Ascending aorta (tissue), 2 donors: Measurements from ENCODE around the gene CD24. TPM values are rescaled to one million over a fixed set of nuclear protein-coding genes. Genes with fewer than 3 reads are reported as not detected.

ENCODE experiments used
- DNase-seq, 2 donors: peaks; one replicate each; pipeline ENCODE4 v3.0.0-alpha.2; 2019; ENCODE audit warnings: low spot score in 2 of 2
- H3K27ac ChIP-seq, 2 donors: fragments of 200-600 bp; sonication (generic); one replicate each; pipeline ENCODE4 v1.5.1; 2016 to 2017; ENCODE audit warnings: mild to moderate bottlenecking in 1 of 2
- H3K27me3 ChIP-seq: fragments of 200-600 bp; sonication (generic); one replicate; pipeline ENCODE4 v1.5.1; 2017
- H3K36me3 ChIP-seq, 2 donors: fragments of 200-600 bp; sonication (generic); one replicate each; pipeline ENCODE4 v1.5.1; 2016
- H3K4me1 ChIP-seq, 2 donors: fragments of 200-600 bp; sonication (generic); one replicate each; pipeline ENCODE4 v1.5.1; 2016 to 2017; ENCODE audit warnings: mild to moderate bottlenecking in 1 of 2
- H3K4me3 ChIP-seq, 2 donors: fragments of 200-600 bp; sonication (generic); one replicate each; pipeline ENCODE4 v1.5.1; 2016 to 2017; ENCODE audit warnings: mild to moderate bottlenecking in 1 of 2
- H3K9me3 ChIP-seq, 2 donors: fragments of 200-600 bp; sonication (generic); one replicate each; pipeline ENCODE4 v1.5.1; 2016
- CTCF ChIP-seq, 3 experiments: fragments of 200-600 bp in 2 of 3; fragments of 450-650 bp in 1 of 3; sonication (generic) in 2 of 3; IDR thresholded peaks; one replicate each; pipeline ENCODE4 v1.5.1; 2016 to 2019; ENCODE audit warnings: antibody characterized with exemption in 3 of 3, mild to moderate bottlenecking in 1 of 3, moderate library complexity in 1 of 3
- intact Hi-C: fragments of 100-400 bp; cut with DNase I; formaldehyde crosslinking; loops from one replicate; pipeline ENCODE4 v1.15.1; 2023
- total RNA-seq: library from RNA; depleted of rRNA; stranded (reverse); fragments of >200 nt; gene quantifications from one replicate; pipeline ENCODE4 v1.1.0, GENCODE V29; 2016

Gene CD24
- total RNA-seq, 1 donor from 2014 or later = not detected

- intact Hi-C loops = no loop called here
- Histone ChIP-seq H3K27me3 (no peaks in the 10 kb centered on the region), H3K9me3 (no peaks in the 10 kb centered on the region), H3K36me3 (no peaks in the 10 kb centered on the region), H3K4me3 (no peak overlapping the region), H3K4me1 (no peaks in the 10 kb centered on the region), H3K27ac (no peak overlapping the region)
- DNase-seq = no peak
- TF ChIP-seq CTCF (IDR thresholded peaks at IDR 0.05) = no peak
Measured at GRCh38 chr6:106961801-106962200, 12.7 kb downstream of the CD24 start.

- intact Hi-C loops = no loop called here
- TF ChIP-seq CTCF (IDR thresholded peaks at IDR 0.05) = no peak
Measured at GRCh38 chr6:106961136-106961535, 13.4 kb downstream of the CD24 start.

GRCh38 chr6:106959985-106960384, 14.5 kb downstream of the CD24 start:
- no peak overlapping the region for H3K4me3 ChIP-seq
- H3K9me3 ChIP-seq = no peaks in the 10 kb centered on the region
- no peak for TF ChIP-seq CTCF (IDR thresholded peaks at IDR 0.05)
- intact Hi-C loops = no loop called here
- H3K27me3 ChIP-seq = no peaks in the 10 kb centered on the region
- no peaks in the 10 kb centered on the region for H3K36me3 ChIP-seq
- no peak for DNase-seq
- H3K4me1 ChIP-seq = no peaks in the 10 kb centered on the region
- no peak overlapping the region for H3K27ac ChIP-seq

More at GRCh38 chr6:106961136-106961535, 13.4 kb downstream of the CD24 start:
- no peak overlapping the region for H3K4me3 ChIP-seq
- no peaks in the 10 kb centered on the region for H3K36me3 ChIP-seq
- H3K9me3 ChIP-seq = no peaks in the 10 kb centered on the region
- DNase-seq = no peak
- no peaks in the 10 kb centered on the region for H3K27me3 ChIP-seq
- no peaks in the 10 kb centered on the region for H3K4me1 ChIP-seq
- no peak overlapping the region for H3K27ac ChIP-seq

- H3K27ac ChIP-seq = no peak overlapping the region
- no peaks in the 10 kb centered on the region for H3K4me1 ChIP-seq
- no peaks in the 10 kb centered on the region for H3K36me3 ChIP-seq
- DNase-seq = no peak
- no peak for TF ChIP-seq CTCF (IDR thresholded peaks at IDR 0.05)
- no peaks in the 10 kb centered on the region for H3K27me3 ChIP-seq
- no peak overlapping the region for H3K4me3 ChIP-seq
- H3K9me3 ChIP-seq = no peaks in the 10 kb centered on the region
- intact Hi-C loops = no loop called here
Measured at GRCh38 chr6:106939848-106940247, 34.7 kb downstream of the CD24 start.

GRCh38 chr6:106939208-106939607, 35.3 kb downstream of the CD24 start:
- H3K36me3 ChIP-seq = no peaks in the 10 kb centered on the region
- no peak overlapping the region for H3K27ac ChIP-seq
- no peaks in the 10 kb centered on the region for H3K9me3 ChIP-seq
- H3K4me3 ChIP-seq = no peak overlapping the region
- no peaks in the 10 kb centered on the region for H3K27me3 ChIP-seq
- H3K4me1 ChIP-seq = no peaks in the 10 kb centered on the region
- intact Hi-C loops = no loop called here
- TF ChIP-seq CTCF (IDR thresholded peaks at IDR 0.05) = no peak
- DNase-seq = no peak
